Prostate gland (tissue), 2 donors: ENCODE measurements around the gene CAMKK2. TPM values are rescaled to one million over a fixed set of nuclear protein-coding genes. Genes with fewer than 3 reads are reported as not detected.
"Not testable (repeated sequence)": the region's sequence is repeated elsewhere in the genome, so short reads cannot be mapped to it uniquely, and the experiment has no call there.

Source experiments
- DNase-seq: peaks from one replicate; pipeline ENCODE4 v3.0.0-alpha.2; 2019; ENCODE audit warnings: low spot score
- H3K27ac ChIP-seq, 2 donors: fragments of 200-600 bp; sonication (generic); 2 replicates each; pipeline ENCODE4 v1.5.1; 2017 to 2019
- H3K27me3 ChIP-seq: fragments of 200-600 bp; sonication (generic); replicated peaks from 2 replicates; pipeline ENCODE4 v1.5.1; 2019; ENCODE audit not compliant: insufficient read depth
- H3K36me3 ChIP-seq, 2 donors: fragments of 200-600 bp; sonication (generic); 1 replicate in 1 of 2; 2 replicates in 1 of 2; pipeline versions ENCODE4 v1.5.1 to v1.8.1; 2017 to 2019
- H3K4me1 ChIP-seq: fragments of 200-600 bp; sonication (generic); replicated peaks from 2 replicates; pipeline ENCODE4 v1.5.1; 2019
- H3K4me3 ChIP-seq, 2 donors: fragments of 200-600 bp; sonication (generic); 2 replicates each; pipeline ENCODE4 v1.5.1; 2017 to 2019
- H3K9me3 ChIP-seq: fragments of 200-600 bp; sonication (generic); 2 replicates; pipeline ENCODE4 v1.5.1; 2017
- POLR2A ChIP-seq: fragments of 450-650 bp; IDR thresholded peaks from one replicate; pipeline ENCODE4 v1.6.1; 2016; ENCODE audit warnings: antibody characterized with exemption, mild to moderate bottlenecking
- POLR2AphosphoS5 ChIP-seq: sonication (generic); formaldehyde crosslinking; IDR thresholded peaks from one replicate; pipeline ENCODE4 v1.6.1; 2017; ENCODE audit warnings: antibody characterized with exemption
- WGBS: methylation state at CpG from one replicate; pipeline ENCODE4 v1.1.5; 2018; 5-methylcytosine and 5-hydroxymethylcytosine counted together
- intact Hi-C: fragments of 100-400 bp; cut with DNase I; formaldehyde crosslinking; loops from one replicate; pipeline ENCODE4 v1.14.2; 2022
- total RNA-seq, 2 donors: library from RNA; depleted of rRNA; stranded (reverse); fragments of >200 nt; gene quantifications; one replicate each; pipeline ENCODE4 v1.1.0, GENCODE V29; 2016
- TF ChIP-seq, protein P1 (sequence below), 4 experiments: fragments of 200-600 bp in 2 of 4; fragments of 450-650 bp in 2 of 4; sonication (generic) in 2 of 4; IDR thresholded peaks; 1 replicate in 3 of 4; 2 replicates in 1 of 4; pipeline ENCODE4 v1.5.1; 2016 to 2019; ENCODE audit warnings: antibody characterized with exemption in 4 of 4, mild to moderate bottlenecking in 2 of 4, moderate library complexity in 2 of 4

The CAMKK2 gene
- total RNA-seq, 2 donors from 2014 or later = 26.9 to 52.2 TPM

DNA sequence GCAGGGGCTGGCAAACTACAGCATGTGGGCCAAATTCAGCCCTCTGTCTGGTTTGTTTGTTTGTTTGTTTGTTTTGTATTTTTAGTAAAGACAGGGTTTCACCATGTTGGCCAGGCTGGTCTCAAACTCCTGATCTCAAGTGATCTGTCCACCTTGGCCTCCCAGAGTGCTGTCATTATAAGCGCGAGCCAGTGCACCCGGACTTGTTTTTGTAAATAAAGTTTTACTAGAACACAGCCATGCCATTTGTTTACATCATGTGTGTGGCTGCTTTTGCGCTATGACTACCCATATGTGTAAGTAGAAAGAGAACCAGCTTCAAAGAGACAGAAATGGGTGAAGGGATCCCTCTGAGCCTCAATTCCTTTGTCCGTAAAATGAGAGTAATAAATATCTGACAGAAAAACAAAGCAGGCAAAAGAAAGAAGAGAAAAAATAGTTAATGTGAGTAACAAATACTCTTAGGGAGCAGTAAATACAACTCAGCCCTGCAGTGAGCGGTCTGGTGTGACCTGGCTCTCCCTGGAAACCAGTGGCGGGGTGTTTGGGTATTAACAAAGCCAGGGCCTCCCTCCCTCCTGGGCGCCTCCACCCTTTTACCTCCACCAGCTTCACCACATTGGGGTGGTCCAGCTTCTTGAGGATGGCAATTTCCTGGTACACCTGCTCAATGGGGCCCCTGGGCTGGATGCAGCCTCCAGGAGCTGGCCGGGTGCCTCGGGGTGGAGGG lies 33.1 kb downstream of the CAMKK2 start:
- H3K27ac ChIP-seq = no peak overlapping the region
- no peaks in the 10 kb centered on the region for H3K4me1 ChIP-seq
- intact Hi-C loops = no loop called here
- TF ChIP-seq POLR2AphosphoS5 = no peak
- TF ChIP-seq, protein P1, sequence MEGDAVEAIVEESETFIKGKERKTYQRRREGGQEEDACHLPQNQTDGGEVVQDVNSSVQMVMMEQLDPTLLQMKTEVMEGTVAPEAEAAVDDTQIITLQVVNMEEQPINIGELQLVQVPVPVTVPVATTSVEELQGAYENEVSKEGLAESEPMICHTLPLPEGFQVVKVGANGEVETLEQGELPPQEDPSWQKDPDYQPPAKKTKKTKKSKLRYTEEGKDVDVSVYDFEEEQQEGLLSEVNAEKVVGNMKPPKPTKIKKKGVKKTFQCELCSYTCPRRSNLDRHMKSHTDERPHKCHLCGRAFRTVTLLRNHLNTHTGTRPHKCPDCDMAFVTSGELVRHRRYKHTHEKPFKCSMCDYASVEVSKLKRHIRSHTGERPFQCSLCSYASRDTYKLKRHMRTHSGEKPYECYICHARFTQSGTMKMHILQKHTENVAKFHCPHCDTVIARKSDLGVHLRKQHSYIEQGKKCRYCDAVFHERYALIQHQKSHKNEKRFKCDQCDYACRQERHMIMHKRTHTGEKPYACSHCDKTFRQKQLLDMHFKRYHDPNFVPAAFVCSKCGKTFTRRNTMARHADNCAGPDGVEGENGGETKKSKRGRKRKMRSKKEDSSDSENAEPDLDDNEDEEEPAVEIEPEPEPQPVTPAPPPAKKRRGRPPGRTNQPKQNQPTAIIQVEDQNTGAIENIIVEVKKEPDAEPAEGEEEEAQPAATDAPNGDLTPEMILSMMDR (IDR thresholded peaks at IDR 0.05) = no peak
- TF ChIP-seq POLR2A = no peak
- no peaks in the 10 kb centered on the region for H3K27me3 ChIP-seq
- no peak for DNase-seq
- WGBS = 94% methylated on average over 10 of the region's 10 CpGs
- peaks cover 0 to 6% of the 10 kb centered on the region in 2 donors for H3K36me3 ChIP-seq
- no peak overlapping the region for H3K4me3 ChIP-seq
- H3K9me3 ChIP-seq = no peaks in the 10 kb centered on the region

DNA sequence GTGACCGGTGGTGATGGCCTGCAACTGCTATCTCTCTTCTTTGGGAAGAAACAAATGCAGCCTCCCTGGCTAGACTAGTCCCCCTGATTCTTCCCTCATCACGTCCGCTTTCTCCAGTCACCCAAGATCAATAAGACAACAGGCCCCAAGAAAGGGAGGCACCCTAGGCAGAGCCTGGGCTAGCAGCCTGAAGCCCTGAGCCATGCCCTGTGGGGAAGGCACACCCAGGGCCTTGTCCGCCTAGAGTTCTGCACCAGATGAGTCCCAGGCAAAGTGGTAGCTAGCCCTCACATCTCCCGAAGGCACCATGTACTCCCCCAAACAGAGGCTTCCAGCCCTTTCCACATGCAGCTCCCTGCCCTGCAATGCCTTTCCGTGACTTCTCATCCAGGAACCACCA lies 35.1 kb downstream of the CAMKK2 start:
- Histone ChIP-seq H3K4me1 (no peaks in the 10 kb centered on the region), H3K27me3 (no peaks in the 10 kb centered on the region), H3K4me3 (no peak overlapping the region), H3K9me3 (no peaks in the 10 kb centered on the region), H3K27ac (no peak overlapping the region), H3K36me3 (peaks cover 0 to 6% of the 10 kb centered on the region in 2 donors)
- TF ChIP-seq POLR2AphosphoS5 = no peak
- TF ChIP-seq POLR2A = no peak
- TF ChIP-seq, protein P1 (IDR thresholded peaks at IDR 0.05) = no peak
- intact Hi-C loops = no loop called here
- 88% methylated on average over 6 of the region's 6 CpGs for WGBS
- DNase-seq = no peak

DNA sequence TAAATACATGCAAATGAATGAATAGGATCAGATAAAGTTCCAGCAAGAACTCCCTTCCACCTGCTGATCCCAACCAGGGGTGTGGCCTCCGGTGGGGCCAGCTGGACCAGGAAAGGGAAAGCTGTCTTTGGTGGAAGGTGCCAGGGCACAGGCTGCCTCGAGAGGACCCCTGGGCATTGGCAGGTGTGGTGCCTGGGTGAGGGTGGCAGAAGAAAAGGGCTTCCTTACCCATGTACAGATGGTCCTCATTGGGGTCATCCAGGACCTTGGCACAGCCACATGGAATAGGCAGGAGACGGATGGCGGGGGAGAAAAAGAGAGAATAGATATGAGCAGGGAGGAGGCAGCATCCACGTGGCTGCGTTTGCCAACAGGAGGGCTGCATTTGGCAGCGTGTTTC lies 36.4 kb downstream of the CAMKK2 start:
- TF ChIP-seq, protein P1 (IDR thresholded peaks at IDR 0.05) = no peak
- TF ChIP-seq POLR2AphosphoS5 (no peak), POLR2A (no peak)
- Histone ChIP-seq H3K4me1 (no peaks in the 10 kb centered on the region), H3K36me3 (peaks cover 0 to 6% of the 10 kb centered on the region in 2 donors), H3K9me3 (no peaks in the 10 kb centered on the region), H3K27me3 (no peaks in the 10 kb centered on the region), H3K4me3 (no peak overlapping the region), H3K27ac (no peak overlapping the region)
- intact Hi-C loops = no loop called here
- WGBS = 87% methylated on average over 7 of the region's 7 CpGs
- no peak for DNase-seq

DNA sequence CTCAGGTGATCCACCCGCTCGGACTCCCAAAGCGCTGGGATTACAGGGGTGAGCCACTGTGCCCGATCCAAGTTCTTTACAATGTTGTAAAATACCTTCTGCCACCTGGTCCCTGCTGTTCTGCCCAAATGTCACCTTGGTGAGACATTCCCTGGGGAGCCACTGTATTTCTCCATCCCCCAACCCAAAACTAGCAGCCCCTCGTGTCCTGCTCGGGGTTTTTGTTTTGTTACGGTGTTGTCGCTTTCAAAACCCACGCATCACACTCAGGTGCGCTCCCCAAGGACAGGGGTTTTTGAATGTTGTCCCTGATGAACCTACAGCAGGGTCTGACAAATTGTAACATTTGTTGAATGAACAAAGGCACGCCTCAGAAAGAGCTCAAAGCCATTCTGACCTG lies 37.4 kb downstream of the CAMKK2 start:
- Histone ChIP-seq H3K27me3 (no peaks in the 10 kb centered on the region), H3K4me1 (no peaks in the 10 kb centered on the region), H3K4me3 (no peak overlapping the region), H3K36me3 (peaks cover 0 to 6% of the 10 kb centered on the region in 2 donors), H3K27ac (no peak overlapping the region), H3K9me3 (no peaks in the 10 kb centered on the region)
- WGBS = 95% methylated on average over 11 of the region's 11 CpGs
- no peak for DNase-seq
- intact Hi-C loops = no loop called here
- TF ChIP-seq POLR2AphosphoS5 = no peak

DNA sequence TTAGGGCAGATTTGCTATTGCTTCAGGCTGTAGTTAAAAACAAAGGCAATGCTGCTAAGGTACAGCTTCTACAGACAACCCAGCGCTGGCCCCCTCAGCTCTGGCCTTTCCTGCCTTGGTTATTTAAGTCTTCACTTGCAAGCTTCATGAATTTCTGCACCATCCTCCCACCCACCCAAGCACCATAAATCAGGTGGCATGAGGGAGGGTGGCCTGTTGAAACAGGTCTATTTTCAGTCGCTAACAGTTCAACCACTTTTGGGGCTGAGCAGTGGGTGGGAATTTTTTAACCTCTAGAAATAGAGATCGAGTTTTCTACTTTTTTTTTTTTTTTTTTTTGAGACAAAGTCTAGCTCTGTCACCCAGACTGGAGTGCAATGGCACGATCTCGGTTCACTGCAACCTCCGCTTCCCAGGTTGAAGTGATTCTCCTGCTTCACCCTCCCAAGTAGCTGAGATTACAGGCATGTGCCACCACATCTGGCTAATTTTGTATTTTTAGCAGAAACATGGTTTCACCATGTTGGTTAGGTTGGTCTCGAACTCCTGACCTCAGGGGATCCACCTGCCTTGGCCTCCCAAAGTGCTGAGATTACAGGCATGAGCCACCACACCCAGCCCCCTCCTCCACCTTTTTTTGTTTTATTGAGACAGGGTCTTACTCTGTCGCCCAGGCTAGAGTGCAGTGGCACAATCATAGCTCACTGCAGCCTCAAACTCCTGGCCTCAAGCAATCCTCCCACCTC lies 38.6 kb downstream of the CAMKK2 start:
- WGBS = 72% methylated on average over 8 of the region's 8 CpGs
- H3K27ac ChIP-seq, H3K4me1 ChIP-seq, H3K4me3 ChIP-seq, DNase-seq, intact Hi-C loops, H3K27me3 ChIP-seq, H3K9me3 ChIP-seq: not testable (repeated sequence)
- H3K36me3 ChIP-seq = peaks cover 4 to 12% of the 10 kb centered on the region in 2 donors
